Gastrocnemius medialis (tissue), 4 donors: ENCODE results near the gene MAST4. TPM values are rescaled to one million over a fixed set of nuclear protein-coding genes. Genes with fewer than 3 reads are reported as not detected.

Experiments used
- ATAC-seq, 2 donors: fragments of 150-250 bp; one replicate each; pipeline ENCODE4 v1.9.1; 2016
- DNase-seq, 2 donors: peaks; one replicate each; pipeline ENCODE4 v3.0.0-alpha.2; 2019
- H3K27ac ChIP-seq, 4 donors: fragments of 200-600 bp; sonication (generic); 1 replicate in 1 of 4; 2 replicates in 3 of 4; pipeline ENCODE4 v1.5.1; 2016 to 2018; ENCODE audit warnings: mild to moderate bottlenecking in 2 of 4, moderate library complexity in 1 of 4
- H3K27me3 ChIP-seq, 3 donors: fragments of 200-600 bp; sonication (generic) in 2 of 3; 1 replicate in 1 of 3; 2 replicates in 2 of 3; pipeline versions ENCODE4 v1.5.1 to v1.6.0; 2016 to 2019; ENCODE audit warnings: mild to moderate bottlenecking in 1 of 3, moderate library complexity in 1 of 3
- H3K36me3 ChIP-seq, 2 donors: fragments of 200-600 bp; sonication (generic) in 1 of 2; one replicate each; pipeline ENCODE4 v1.5.1; 2017 to 2018
- H3K4me1 ChIP-seq, 2 donors: fragments of 200-600 bp; sonication (generic) in 1 of 2; one replicate each; pipeline ENCODE4 v1.5.1; 2016 to 2017; ENCODE audit warnings: mild to moderate bottlenecking in 2 of 2
- H3K4me3 ChIP-seq, 4 donors: fragments of 200-600 bp; sonication (generic) in 3 of 4; 1 replicate in 1 of 4; 2 replicates in 3 of 4; pipeline ENCODE4 v1.5.1; 2016 to 2019; ENCODE audit warnings: mild to moderate bottlenecking in 2 of 4
- H3K9me3 ChIP-seq, 3 donors: fragments of 200-600 bp; sonication (generic) in 2 of 3; 1 replicate in 1 of 3; 2 replicates in 2 of 3; pipeline ENCODE4 v1.5.1; 2016 to 2019
- POLR2A ChIP-seq, 2 donors: fragments of 450-650 bp; IDR thresholded peaks; one replicate each; pipeline ENCODE4 v1.6.1; 2017; ENCODE audit warnings: antibody characterized with exemption in 2 of 2, mild to moderate bottlenecking in 2 of 2, moderate library complexity in 2 of 2
- in situ Hi-C, 4 donors: fragments of 200-750 bp; cut with MboI; loops; one replicate each; pipeline versions ENCODE4 v1.15.0 to v1.8.0; 2017; ENCODE audit warnings: low sequenced_read_pairs in 4 of 4
- intact Hi-C: fragments of 100-400 bp; cut with DNase I; formaldehyde crosslinking; loops from one replicate; pipeline ENCODE4 v1.15.1; 2023; ENCODE audit warnings: low total_unique reads
- total RNA-seq, 4 donors: library from RNA; depleted of rRNA; stranded (reverse); fragments of >200 nt; gene quantifications; one replicate each; pipeline versions ENCODE4 v1.1.0 to v1.2.3, GENCODE V29; 2016
- TF ChIP-seq, protein P1 (sequence below), 5 experiments: fragments of 450-650 bp in 3 of 5; fragments of 200-600 bp in 2 of 5; sonication (generic) in 2 of 5; IDR thresholded peaks in 4 of 5; conservative IDR thresholded peaks in 1 of 5; 1 replicate in 4 of 5; 2 replicates in 1 of 5; pipeline ENCODE4 v1.5.1; 2016 to 2019; ENCODE audit warnings: antibody characterized with exemption in 5 of 5, mild to moderate bottlenecking in 3 of 5, moderate library complexity in 3 of 5

Gene MAST4
- total RNA-seq, 4 donors from 2014 or later: 24.1 to 42.0 (median 38.5) TPM

DNA sequence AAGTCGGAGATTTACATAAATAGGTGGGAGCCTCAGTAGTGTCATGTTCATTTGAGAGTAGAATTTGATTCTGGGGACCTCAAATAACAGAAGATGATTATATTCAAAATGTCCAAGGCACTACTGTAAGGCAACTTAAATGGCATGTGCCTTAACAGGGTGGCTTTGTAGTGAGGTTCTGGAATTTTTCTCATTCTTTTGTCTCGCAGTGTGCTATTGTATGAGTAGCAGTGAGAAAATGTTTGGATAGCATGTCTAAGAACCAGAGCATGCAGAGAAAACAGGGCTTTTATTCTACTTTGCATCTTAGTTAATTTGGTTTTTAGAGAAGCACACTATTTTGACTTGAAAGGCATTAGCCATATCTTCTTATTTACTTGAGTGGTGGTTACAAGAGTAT lies 25.0 kb downstream of the MAST4 start:
- Histone ChIP-seq H3K27ac (no peak overlapping the region), H3K4me1 (no peaks in the 10 kb centered on the region), H3K27me3 (no peaks in the 10 kb centered on the region), H3K36me3 (no peaks in the 10 kb centered on the region), H3K9me3 (no peaks in the 10 kb centered on the region), H3K4me3 (no peak overlapping the region)
- in situ Hi-C loops: no loop called here
- intact Hi-C loops: no loop called here
- TF ChIP-seq POLR2A (IDR thresholded peaks at IDR 0.05): no peak
- TF ChIP-seq, protein P1, sequence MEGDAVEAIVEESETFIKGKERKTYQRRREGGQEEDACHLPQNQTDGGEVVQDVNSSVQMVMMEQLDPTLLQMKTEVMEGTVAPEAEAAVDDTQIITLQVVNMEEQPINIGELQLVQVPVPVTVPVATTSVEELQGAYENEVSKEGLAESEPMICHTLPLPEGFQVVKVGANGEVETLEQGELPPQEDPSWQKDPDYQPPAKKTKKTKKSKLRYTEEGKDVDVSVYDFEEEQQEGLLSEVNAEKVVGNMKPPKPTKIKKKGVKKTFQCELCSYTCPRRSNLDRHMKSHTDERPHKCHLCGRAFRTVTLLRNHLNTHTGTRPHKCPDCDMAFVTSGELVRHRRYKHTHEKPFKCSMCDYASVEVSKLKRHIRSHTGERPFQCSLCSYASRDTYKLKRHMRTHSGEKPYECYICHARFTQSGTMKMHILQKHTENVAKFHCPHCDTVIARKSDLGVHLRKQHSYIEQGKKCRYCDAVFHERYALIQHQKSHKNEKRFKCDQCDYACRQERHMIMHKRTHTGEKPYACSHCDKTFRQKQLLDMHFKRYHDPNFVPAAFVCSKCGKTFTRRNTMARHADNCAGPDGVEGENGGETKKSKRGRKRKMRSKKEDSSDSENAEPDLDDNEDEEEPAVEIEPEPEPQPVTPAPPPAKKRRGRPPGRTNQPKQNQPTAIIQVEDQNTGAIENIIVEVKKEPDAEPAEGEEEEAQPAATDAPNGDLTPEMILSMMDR (IDR thresholded peaks at IDR 0.05 in 4 of 5, conservative IDR thresholded peaks at IDR 0.05 in 1 of 5): no peak
- ATAC-seq (no peak), DNase-seq (no peak)

DNA sequence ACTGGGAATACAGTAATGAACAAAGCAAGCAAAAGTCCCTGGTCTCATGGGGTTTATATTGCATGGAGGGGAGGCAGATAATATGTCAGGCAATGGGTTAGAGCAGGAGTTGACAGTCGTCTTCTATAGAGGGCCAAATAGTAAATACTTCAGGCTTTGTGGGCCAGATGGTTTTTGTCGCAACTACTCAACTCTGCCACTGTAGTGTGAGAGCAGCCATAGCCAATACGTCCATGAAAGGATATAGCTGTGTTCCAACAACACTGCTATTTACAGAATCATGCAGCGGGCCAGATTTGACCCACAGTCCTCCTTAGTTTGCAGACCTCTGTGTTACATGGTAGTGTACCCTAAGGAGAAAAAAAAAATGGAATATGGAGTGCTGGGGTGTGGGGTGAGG lies 25.5 kb downstream of the MAST4 start:
- in situ Hi-C loops (no loop called here), intact Hi-C loops (no loop called here)
- no peak overlapping the region for H3K27ac ChIP-seq
- ATAC-seq: no peak
- no peak overlapping the region for H3K4me3 ChIP-seq
- no peak for TF ChIP-seq POLR2A (IDR thresholded peaks at IDR 0.05)
- TF ChIP-seq, protein P1 (IDR thresholded peaks at IDR 0.05 in 4 of 5, conservative IDR thresholded peaks at IDR 0.05 in 1 of 5): no peak
- no peaks in the 10 kb centered on the region for H3K36me3 ChIP-seq
- H3K27me3 ChIP-seq: no peaks in the 10 kb centered on the region
- H3K4me1 ChIP-seq: no peaks in the 10 kb centered on the region
- DNase-seq: no peak
- H3K9me3 ChIP-seq: no peaks in the 10 kb centered on the region

DNA sequence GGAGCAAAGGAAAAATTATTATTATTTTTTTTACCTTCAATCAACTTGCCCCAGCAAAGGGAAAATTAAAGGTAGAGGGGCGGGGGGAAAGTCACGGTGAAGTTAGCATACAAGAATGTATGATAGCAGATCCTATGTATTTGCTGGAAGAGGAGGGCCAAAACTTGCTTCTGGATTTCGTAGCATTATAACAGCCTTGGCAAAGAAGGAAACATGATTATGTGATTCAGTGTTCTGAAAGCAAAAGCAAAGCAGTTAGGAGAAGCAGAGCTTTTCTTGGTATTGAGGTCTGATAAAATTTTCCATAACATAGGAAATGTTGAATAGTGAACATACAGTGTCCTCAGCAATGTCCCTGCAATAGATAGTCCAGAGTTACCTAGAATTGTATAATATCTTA lies 32.4 kb downstream of the MAST4 start:
- TF ChIP-seq, protein P1 (IDR thresholded peaks at IDR 0.05 in 4 of 5, conservative IDR thresholded peaks at IDR 0.05 in 1 of 5): no peak
- TF ChIP-seq POLR2A (IDR thresholded peaks at IDR 0.05): no peak
- ATAC-seq (no peak), DNase-seq (no peak)
- no peak overlapping the region for H3K27ac ChIP-seq
- no peak overlapping the region for H3K4me3 ChIP-seq
- no peaks in the 10 kb centered on the region for H3K27me3 ChIP-seq
- H3K36me3 ChIP-seq: no peaks in the 10 kb centered on the region
- no peaks in the 10 kb centered on the region for H3K9me3 ChIP-seq
- in situ Hi-C loops: no loop called here
- intact Hi-C loops: no loop called here
- no peaks in the 10 kb centered on the region for H3K4me1 ChIP-seq

DNA sequence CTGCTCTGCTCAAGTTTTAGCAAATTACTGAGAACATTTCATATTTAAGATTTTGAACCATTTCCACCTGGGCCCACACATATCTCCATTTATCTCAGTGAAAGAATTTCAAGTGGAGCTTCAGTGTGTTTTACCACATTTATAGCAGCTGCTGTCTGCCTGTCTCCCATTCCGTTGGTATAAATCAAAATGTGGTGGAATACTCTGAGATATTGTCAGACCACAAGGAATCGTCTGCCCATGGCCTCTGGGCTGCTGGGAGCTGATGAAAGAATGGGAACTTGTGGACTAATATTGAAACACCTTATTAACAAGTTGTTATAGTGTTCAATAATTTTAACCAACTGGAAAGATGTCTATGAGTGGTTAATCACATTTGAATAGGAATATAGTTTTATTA lies 33.3 kb downstream of the MAST4 start:
- Histone ChIP-seq H3K4me3 (no peak overlapping the region), H3K9me3 (no peaks in the 10 kb centered on the region), H3K4me1 (no peaks in the 10 kb centered on the region), H3K27me3 (no peaks in the 10 kb centered on the region), H3K36me3 (no peaks in the 10 kb centered on the region), H3K27ac (no peak overlapping the region)
- no peak for TF ChIP-seq POLR2A (IDR thresholded peaks at IDR 0.05)
- TF ChIP-seq, protein P1 (IDR thresholded peaks at IDR 0.05 in 4 of 5, conservative IDR thresholded peaks at IDR 0.05 in 1 of 5): no peak
- intact Hi-C loops (no loop called here), in situ Hi-C loops (no loop called here)
- ATAC-seq (no peak), DNase-seq (no peak)

DNA sequence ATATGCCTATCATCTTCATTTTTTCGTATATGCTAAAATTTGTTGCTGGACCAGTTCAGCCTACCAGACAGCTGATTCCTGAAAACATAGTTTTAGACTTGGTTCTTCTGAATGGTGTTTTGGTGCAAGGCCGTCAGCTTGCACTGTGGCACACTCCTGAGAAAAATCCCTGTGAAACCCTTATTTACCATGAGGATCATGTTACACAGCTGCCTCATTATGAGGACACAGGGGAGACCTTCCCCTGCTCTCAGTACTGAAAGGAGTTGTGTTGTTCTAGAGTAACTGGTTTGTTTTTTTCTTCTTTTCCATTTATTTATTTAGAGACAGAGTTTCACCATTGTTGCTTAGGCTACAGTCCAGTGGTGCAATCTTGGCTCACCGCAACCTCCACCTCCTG lies 37.6 kb downstream of the MAST4 start:
- DNase-seq (no peak), ATAC-seq (no peak)
- intact Hi-C loops (no loop called here), in situ Hi-C loops (no loop called here)
- Histone ChIP-seq H3K27me3 (no peaks in the 10 kb centered on the region), H3K4me3 (no peak overlapping the region), H3K27ac (no peak overlapping the region), H3K9me3 (no peaks in the 10 kb centered on the region), H3K4me1 (no peaks in the 10 kb centered on the region), H3K36me3 (no peaks in the 10 kb centered on the region)
- TF ChIP-seq, protein P1 (IDR thresholded peaks at IDR 0.05 in 4 of 5, conservative IDR thresholded peaks at IDR 0.05 in 1 of 5): no peak
- TF ChIP-seq POLR2A (IDR thresholded peaks at IDR 0.05): no peak
